HG02571 (cell line): ENCODE measurements around the gene SLC10A1.

Experiments
- ATAC-seq: cut with Tn5 transposase; IDR thresholded peaks from one replicate; pipeline ENCODE4 v1.9.1; 2021; ENCODE audit warnings: mild to moderate bottlenecking, moderate library complexity; ENCODE audit not compliant: unreplicated experiment

SLC10A1 gene

DNA sequence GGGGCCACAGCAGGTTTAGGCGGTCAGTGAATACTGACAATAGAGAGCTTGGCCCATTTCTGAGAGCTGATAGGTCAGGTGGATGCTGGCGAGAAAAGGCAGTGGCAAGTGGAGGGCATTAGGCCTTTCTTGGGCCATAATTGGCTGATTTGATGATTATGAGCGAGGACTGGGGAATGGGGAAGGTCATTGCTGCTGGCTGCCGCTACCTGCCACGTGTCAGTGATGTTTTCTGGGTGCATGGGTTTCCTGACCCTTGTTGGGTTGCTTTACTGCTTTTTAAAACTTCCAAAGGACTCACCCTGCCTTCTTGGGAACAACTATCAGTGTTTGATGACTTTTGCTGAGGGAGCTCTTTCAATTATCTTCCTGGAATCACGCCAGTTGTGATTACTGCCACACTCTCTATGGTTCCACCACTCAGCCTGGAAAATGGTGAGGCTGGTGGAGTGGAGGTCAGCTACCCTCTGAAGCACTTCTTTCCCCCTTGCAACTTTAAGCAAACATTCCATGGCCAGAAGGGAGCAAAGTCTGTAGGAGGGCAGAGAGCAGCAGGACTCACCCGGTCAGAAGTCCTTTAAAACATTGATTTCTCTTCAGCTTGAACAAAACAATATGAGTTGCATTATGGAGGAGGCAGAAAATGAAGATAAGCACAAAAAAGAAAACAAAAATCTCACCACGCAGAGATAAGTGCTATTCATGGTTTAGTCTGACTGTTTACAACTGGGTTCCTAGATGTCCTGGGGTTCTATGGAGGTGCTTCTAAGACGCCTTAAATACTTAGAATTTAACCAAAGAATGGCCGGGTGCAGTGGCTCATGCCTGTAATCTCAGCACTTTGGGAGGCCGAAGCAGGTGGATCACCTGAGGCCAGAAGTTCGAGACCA, 12.1 kb upstream of the SLC10A1 start:
- no peak for ATAC-seq

DNA sequence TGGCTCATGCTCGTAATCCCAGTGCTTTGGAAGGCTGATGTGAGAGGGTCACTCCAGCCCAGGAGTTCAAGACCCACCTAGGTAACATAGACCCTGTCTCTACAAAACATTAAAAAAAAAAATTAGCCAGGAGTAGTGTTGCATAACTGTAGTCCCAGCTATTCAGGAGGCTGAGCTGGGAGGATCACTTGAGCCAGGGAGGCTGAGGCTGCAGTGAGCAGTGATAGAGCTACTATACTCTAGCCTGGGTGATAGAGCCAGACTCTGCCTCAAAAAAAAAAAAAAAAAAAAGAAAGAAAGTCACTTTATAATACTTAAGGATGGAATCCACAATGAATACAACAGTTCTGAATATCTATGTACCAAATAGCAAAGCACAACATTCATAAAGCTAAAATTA, 10.2 kb upstream of the SLC10A1 start:
- no peak for ATAC-seq

DNA sequence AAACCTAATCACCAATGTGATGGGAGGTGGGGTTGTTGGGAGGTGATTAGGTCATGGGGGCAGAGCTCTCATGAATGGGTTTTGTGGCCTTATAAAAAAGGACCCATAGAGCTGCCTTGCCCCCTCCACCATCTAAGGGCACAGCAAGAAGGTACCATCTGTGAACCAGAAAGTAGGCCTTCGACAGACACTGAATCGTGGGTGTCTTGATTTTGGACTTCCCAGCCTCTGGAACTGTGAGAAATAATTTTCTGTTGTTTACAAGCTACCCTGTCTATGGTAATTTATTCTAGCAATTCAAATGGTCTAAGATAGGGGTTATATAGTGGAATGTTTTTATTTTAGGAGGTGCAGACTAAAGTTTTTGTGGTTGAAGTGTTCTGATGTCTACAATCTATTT, 7.9 kb upstream of the SLC10A1 start:
- no peak for ATAC-seq

- ATAC-seq, result no peak
Observed at GRCh38 chr14:69803753-69804152, 6.7 kb upstream of the SLC10A1 start.

GRCh38 chr14:69798339-69798735, 1.3 kb upstream of the SLC10A1 start:
- ATAC-seq, result no peak

- no peak for ATAC-seq
Observed at GRCh38 chr14:69797573-69798338, 715 bp upstream of the SLC10A1 start.

- ATAC-seq, result no peak
Observed at GRCh38 chr14:69795691-69796090, 1.4 kb downstream of the SLC10A1 start.

DNA sequence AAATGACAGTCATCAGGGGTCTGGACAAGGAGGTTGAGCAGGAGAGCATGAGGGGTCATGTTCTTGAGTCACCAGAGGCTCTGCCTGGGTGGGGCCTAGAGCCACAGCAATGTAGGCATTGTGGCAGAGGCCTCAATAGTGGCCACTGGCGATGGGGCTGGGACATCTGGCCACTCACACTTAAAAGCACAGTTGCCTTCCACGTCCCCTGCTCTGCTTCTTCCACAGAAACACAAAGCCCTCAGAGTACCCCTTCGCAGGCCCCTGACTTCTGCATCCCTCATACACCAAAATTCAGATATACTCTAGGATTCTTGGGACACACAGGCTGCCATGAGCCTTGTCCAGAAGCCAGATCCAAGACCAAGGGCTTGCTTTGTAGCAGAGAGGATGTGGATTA, 2.2 kb downstream of the SLC10A1 start:
- ATAC-seq, result no peak

DNA sequence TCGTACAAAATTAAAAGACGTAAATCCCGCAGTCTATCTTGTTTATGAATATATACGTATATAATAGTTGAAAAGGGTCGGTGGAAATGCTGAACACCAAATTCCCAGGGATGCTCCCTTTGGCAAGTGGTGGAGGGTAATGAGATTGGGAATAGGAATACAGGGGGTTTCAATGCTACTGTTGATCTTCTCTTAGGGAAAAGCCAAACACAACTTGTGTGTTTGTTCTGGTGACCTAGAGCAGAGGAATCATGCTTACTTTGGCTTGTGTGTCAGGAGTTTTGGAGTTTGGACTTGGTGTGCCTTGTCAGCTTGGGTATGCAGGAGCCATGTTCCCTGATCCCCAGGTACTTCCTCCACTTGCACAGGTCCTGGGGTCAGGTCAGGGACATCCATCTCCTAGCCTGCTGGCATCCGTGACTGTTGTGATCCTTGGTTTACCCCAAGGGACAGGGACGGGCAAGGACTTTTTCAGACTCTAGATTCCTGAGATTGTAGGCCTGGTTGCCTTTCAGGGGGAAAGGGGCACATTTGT, 4.1 kb downstream of the SLC10A1 start:
- ATAC-seq, result no peak

DNA sequence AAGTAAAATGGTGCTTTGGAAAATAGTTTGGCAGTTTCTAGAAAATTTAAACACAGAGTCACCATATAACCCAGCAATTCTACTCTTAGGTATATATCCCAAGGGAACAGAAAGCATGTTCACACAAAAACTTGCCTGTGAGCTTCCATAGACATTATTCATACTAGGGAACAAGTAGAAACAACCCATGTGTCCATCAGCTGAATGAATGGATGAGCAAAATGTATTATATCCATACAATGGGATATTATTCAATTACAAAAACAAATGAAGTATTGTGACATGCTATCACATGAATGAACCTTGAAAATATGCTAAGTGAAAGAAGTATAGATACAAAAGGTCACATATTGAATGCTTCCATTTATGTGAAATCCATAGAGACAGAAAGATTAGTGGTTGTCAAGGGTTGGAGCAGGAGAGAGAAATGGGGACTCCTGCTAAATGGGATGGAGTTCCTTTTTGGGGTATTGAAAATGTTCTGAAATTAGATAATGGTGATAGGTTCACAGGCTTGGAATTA, 7.9 kb downstream of the SLC10A1 start:
- ATAC-seq, result no peak

GRCh38 chr14:69786603-69787002, 10.4 kb downstream of the SLC10A1 start:
- ATAC-seq, result no peak

GRCh38 chr14:69784942-69785341, 12.1 kb downstream of the SLC10A1 start:
- ATAC-seq, result no peak

DNA sequence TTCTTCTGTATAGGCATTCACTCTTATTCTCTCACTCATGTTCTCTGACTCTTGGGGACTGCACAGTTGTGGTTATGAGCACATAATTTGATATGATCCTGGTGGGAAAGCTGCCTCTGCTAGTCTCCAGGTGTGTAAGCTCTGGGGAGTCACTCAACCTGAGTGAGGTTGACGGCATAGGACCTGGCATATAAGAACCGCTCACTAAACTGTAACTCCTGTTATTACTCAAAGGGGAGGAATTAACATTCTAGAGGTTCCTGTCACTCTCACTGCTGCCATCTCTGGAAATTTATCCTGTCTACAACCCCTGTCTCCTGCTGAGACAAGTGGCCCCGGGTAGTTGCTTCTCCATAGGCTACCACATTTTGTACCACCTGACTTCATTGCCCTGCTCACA, 16.1 kb downstream of the SLC10A1 start:
- ATAC-seq, result no peak

- ATAC-seq, result no peak
Observed at GRCh38 chr14:69780092-69780491, 16.9 kb downstream of the SLC10A1 start.

DNA sequence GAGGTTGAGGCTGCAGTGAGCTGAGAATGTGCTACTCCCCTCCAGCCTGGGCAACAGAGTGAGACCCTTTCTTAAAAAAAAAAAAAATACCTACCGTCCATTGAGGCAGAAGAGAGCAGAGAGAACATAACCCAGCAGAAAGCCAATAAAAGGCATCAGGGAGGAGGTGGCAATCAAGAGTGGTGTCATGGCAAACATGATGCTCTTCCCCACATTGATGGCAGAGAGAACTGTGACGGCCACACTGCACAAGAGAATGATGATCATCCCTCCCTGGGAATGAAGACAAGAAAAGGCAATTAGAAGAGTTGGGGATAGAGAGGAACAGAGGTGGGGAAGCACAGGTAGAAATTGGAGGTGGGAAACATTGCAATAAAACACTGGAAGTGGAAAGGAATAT, 18.0 kb downstream of the SLC10A1 start:
- no peak for ATAC-seq

- no peak for ATAC-seq
Observed at GRCh38 chr14:69776875-69777453, 20.1 kb downstream of the SLC10A1 start.

DNA sequence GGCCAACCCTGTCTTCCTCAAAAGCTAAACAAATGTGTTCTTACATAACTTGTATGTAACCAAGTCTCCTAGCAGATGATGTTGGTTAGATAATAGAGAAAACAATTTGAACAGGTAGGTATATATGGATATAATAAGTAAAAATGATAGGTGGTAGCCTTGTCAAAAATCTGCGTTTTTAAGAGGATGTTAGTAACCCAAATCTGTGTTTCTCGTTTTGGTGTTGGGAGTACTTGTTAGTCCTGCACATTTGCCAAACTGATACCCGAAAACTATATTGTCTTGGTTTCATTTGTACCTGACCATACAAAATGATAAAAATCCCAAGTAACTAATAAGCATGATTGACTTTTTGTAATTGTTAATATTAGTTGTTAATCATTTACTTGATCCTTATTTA, 22.0 kb downstream of the SLC10A1 start:
- ATAC-seq, result no peak

GRCh38 chr14:69773571-69774276, 23.3 kb downstream of the SLC10A1 start:
- ATAC-seq, result no peak

DNA sequence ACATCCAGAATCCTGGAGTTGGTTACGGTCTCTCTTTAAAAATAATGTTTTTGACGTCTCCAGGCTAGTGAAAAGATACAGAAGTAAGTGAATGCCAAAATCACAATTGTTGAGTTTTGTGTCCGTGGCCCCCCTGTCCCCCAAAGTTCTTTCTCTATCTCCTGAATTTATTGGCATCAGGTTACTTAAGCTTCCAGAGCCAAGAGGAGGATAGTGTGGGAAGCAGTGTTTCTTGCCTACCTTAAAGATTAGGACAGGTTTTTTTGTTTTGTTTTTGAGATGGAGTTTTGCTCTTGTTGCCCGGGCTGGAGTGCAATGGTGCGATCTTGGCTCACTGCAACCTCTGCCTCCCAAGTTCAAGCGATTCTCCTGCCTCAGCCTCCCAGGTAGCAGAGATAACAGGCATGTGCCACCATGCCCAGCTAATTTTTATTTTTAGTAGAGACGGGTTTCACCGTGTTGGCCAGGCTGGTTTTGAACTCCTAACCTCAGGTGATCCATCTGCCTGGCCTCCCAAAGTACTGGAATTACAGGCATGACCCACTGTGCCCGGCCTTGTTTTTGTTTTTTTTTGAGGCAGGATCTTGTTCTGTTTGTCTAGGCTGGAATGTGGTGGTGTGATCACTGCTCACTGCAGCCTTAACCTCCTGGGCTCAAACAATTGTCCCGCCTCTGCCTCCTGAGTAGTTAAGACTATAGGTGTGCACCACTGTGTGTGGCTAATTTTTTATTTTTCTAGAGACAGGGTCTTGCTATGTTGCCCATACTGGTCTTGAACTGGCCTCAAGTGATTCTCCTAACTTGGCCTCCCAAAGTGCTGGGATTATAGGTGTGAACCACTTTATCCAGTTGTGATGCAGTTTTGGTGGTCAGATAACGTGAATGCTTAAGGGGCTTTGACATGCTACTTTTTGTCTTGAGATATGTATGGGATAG, 24.7 kb downstream of the SLC10A1 start:
- ATAC-seq, result no peak

DNA sequence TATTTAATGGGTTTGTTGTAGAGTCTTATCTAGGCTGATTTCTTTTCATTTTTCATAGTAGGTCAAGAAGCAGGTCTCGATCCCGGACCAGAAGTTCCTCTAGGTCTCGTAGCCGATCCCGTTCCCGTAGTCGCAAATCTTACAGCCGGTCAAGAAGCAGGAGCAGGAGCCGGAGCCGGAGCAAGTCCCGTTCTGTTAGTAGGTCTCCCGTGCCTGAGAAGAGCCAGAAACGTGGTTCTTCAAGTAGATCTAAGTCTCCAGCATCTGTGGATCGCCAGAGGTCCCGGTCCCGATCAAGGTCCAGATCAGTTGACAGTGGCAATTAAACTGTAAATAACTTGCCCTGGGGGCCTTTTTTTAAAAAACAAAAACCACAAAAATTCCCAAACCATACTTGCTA, 25.9 kb downstream of the SLC10A1 start:
- ATAC-seq, result no peak
